WI38 (cell line): ENCODE results near the gene SMNDC1.

ENCODE experiments used
- H3K4me3 ChIP-seq: 2 replicates; pipeline ENCODE4 v1.5.1; 2011; ENCODE audit warnings: low read depth, mild to moderate bottlenecking, control low read depth, low read length
- TF ChIP-seq, protein P1 (sequence below): IDR thresholded peaks from 2 replicates; pipeline ENCODE4 v1.5.1; 2012; ENCODE audit warnings: low read depth, mild to moderate bottlenecking, control low read depth, low read length

The SMNDC1 gene

DNA sequence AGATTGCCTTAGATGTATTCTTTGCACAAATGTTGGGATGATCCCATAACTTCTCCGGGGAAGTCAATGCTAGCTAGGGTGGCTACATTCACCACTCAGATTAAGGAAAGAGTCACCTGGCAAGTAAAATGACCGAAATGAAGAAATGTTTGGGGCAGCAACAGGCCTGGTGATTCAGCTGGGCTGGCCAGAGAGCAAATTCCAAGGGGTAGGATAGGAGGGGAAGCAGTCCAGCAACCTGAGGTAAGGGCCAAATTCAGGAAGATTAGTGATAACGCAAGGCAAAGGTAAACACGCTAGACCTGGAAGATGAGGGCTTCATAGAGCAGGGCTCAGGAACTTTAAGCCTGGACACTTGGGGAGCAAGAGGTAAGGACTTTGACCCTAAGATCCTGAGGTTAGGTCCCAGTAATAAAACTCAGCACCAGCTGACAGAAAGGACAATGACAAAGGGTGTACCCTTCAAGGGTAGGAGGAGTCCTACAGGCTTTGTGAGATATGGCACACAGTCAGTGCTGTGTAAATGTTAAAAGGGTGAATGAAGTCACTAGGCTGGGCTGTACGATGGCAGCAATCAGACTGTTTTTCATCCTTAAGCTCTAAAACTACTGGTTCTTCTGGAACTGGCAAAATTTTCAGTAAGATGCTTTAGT lies 22.7 kb upstream of the SMNDC1 start:
- no peak overlapping the region for H3K4me3 ChIP-seq
- TF ChIP-seq, protein P1, sequence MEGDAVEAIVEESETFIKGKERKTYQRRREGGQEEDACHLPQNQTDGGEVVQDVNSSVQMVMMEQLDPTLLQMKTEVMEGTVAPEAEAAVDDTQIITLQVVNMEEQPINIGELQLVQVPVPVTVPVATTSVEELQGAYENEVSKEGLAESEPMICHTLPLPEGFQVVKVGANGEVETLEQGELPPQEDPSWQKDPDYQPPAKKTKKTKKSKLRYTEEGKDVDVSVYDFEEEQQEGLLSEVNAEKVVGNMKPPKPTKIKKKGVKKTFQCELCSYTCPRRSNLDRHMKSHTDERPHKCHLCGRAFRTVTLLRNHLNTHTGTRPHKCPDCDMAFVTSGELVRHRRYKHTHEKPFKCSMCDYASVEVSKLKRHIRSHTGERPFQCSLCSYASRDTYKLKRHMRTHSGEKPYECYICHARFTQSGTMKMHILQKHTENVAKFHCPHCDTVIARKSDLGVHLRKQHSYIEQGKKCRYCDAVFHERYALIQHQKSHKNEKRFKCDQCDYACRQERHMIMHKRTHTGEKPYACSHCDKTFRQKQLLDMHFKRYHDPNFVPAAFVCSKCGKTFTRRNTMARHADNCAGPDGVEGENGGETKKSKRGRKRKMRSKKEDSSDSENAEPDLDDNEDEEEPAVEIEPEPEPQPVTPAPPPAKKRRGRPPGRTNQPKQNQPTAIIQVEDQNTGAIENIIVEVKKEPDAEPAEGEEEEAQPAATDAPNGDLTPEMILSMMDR, result no peak

DNA sequence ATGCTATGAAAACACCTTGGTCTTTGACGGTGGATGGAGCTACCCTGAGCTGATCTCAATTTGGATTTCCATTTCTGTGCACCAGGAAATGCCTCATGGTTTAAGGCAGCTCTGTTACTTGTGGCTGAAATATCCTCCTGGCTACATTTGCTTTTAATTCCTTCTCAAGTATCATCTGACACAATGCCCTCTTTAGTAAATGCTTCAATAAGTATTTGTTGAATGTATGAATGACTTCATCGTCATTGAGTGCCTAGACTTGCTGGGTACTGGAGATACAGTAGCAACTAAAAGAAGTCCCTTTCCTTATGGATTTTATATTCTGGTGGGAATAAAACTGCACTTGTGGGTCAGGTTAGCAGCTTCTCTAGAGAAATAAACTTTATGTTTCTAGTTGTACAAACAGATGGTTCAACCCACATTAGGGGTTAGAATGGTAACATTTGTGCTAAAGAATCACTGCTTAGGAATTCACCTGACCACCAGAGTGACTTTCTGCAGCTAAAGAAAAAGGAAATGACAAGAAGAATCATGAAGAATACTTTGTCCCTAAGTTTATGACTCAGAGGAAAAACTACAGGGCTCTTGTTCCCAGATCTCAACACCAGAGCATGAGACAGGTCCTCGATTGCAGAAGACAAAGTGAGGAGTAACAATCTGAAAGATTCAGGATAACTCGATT lies 21.8 kb upstream of the SMNDC1 start:
- peak overlapping the region; percentile 7; the same call in 1 of the 2 replicates for H3K4me3 ChIP-seq
- TF ChIP-seq, protein P1, result no peak

DNA sequence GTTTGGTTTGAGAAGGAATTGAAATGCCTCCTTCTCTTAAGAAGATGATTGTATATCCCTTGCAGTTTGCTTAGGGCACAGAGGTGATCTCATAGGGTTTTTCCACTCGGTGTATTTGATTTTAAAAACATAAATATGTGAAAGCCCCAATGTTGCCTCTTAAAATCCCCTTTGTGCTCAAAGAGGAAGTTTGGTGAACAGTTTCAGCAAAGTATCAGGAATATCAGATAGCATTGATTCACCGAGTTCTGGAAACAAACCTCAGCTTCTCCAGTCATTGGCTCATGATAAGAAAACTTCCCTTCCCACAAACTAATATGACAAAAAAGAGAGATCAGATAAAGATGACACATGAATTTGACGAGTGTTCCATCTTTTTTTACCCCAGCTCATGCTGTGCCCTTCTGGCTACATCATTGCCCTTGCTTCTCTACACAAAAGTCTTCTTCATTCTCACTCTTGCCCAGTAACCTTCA lies 20.1 kb upstream of the SMNDC1 start:
- TF ChIP-seq, protein P1, result no peak
- H3K4me3 ChIP-seq, result no peak overlapping the region

DNA sequence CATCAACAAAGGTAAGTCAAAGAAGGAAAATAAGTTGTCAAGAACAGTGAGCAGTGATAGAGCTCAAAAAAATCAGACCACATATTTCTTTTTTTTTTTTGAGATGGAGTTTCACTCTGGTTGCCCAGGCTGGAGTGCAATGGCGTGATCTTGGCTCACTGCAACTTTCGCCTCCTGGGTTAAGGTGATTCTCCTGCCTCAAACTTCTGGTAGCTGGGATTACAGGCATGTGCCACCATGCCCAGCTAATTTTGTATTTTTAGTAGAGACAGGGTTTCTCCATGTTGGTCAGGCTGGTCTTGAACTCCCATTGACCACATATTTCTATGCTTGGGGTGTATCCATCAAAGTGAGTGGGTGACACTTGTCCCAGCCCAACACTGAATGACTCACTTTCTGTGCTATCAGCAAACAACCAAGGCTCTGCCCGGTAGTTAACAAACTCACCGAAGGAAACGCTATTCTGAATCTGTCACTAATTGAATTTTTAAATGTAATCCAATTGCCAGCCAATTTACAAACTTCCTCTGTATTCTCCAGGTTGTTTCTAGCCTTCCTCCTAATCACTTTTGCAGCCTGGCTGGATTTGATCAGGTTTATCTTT lies 19.6 kb upstream of the SMNDC1 start:
- H3K4me3 ChIP-seq, result no peak overlapping the region
- TF ChIP-seq, protein P1, result no peak

DNA sequence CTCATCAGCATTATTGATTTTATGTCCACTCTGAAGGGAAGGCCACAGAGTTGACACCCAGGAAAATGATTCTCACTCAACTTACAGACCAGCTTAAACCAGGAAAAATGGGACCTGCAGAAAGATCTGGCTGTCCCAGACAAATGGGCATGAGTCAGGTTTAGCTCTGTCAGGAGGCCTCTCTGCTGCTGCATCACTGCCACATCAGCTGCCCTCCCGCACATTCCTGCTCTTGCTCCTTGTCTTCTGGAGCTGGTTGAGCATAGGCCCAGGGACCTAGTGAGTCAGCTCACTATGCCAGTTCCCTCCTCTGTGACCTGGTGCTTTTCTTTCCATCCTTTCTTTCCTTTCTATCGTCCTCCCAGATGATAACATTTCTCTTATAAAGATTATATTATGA lies 18.8 kb upstream of the SMNDC1 start:
- TF ChIP-seq, protein P1, result no peak
- no peak overlapping the region for H3K4me3 ChIP-seq

DNA sequence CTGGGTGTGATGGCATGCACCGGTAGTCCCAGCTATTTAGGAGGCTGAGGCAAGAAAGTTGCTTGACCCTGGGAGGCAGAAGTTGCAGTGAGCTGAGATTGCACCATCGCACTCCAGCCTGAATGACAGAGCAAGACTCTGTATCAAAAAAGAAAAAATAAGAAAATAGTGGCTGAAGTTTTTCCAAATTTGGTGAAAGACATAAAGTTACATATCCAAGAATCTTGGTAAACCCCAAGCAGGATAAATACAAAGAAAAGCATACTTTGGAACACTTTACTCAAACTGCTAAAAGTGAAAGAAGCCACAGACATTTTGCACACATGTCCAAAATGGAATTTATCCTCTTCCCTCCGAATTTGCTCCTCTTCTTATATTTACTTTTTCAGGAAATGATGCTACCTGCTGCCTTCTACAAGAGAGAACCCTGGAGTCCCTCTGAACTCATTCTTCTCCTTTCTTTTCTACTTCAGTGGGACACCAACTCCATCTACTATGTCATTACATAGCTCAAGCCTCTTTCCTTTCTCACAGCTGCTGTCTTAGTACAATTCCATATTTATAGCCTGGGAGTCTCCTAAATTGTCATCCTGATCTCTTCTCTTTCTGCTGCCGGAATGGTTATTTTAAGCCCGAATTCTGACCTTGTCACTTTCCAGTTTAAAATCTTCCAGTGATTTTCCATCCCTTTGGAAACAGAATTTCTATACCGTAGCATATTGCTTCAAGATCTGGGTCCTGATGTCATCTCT lies 17.3 kb upstream of the SMNDC1 start:
- H3K4me3 ChIP-seq, result no peak overlapping the region
- TF ChIP-seq, protein P1, result no peak
